Muscle of leg (tissue), 11 donors: ENCODE data around the gene NELFB. TPM values are rescaled to one million over a fixed set of nuclear protein-coding genes. Genes with fewer than 3 reads are reported as not detected.

ENCODE experiments used
- DNase-seq: peaks from one replicate; pipeline ENCODE4 v3.0.0; 2013
- H3K27ac ChIP-seq: one replicate; pipeline ENCODE4 v1.5.1; 2013; ENCODE audit warnings: mild to moderate bottlenecking, low read length, control low read depth
- H3K27me3 ChIP-seq: one replicate; pipeline ENCODE4 v1.6.1; 2013; ENCODE audit warnings: low read length; ENCODE audit not compliant: control insufficient read depth, insufficient read depth
- H3K36me3 ChIP-seq: one replicate; pipeline ENCODE4 v1.6.1; 2013; ENCODE audit warnings: low read length; ENCODE audit not compliant: control insufficient read depth, insufficient read depth
- H3K4me1 ChIP-seq: one replicate; pipeline ENCODE4 v1.6.1; 2013; ENCODE audit warnings: low read length; ENCODE audit not compliant: control insufficient read depth, insufficient read depth
- H3K4me3 ChIP-seq: one replicate; pipeline ENCODE4 v1.5.1; 2013; ENCODE audit warnings: low read length, control low read depth
- H3K9me3 ChIP-seq: replicated peaks from 2 replicates; pipeline ENCODE4 v1.6.1; 2013; ENCODE audit warnings: low read depth, low read length; ENCODE audit not compliant: control insufficient read depth
- WGBS: methylation state at CpG from one replicate; pipeline ENCODE4 v1.1.5; 2013; ENCODE audit warnings: missing lambda C conversion rate; ENCODE audit not compliant: insufficient coverage; 5-methylcytosine and 5-hydroxymethylcytosine counted together
- polyA plus RNA-seq, 8 donors: library from polyadenylated mRNA; unstranded; fragments of 120-200 nt; gene quantifications; one replicate each; pipeline versions ENCODE4 v1.2.1 to v1.2.3, GENCODE V29; 2013; ENCODE audit warnings: inconsistent platforms in 1 of 8, low replicate concordance in 1 of 8; ENCODE audit not compliant: insufficient read length in 8 of 8, insufficient read depth in 1 of 8
- total RNA-seq: library from RNA; stranded (reverse); fragments of 120-200 nt; gene quantifications from one replicate; pipeline ENCODE4 v1.2.4, GENCODE V29; 2013

The NELFB gene
- total and polyA plus RNA-seq, 9 donors: 25.9 to 57.6 (median 52.7) TPM

DNA sequence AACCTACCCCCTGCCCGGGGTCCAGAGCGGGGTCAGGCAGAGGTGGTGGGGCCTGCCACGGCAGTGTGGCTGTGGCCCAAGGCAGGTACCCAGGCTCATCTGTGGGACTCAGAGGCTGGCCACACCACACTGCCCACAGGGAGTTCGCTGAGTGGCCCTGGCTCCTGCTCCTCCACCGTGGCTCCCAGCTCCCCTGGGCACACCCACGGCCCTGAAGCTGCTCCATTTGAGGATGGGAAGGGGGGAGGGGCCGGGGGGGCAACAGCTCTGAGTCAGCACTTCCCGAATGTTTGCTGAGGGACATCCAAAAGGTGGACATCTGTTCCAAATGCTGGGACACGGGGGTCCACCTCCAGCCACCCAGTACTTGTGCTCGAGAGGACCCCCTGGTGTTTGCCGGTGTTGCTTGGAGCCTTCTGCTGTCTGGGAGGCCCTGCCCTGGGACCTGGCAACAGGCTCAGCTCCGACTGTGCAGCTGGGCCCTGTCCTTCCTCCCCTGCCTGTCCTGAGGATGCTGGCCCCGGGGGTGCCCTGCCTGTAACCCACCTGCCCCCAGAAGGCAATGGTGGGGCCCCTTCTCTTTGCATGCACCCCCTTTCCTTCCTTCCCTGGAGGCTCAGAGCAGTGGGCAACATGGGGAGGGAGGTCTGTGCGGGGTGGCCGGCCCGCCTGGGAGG lies 49.4 kb downstream of the NELFB start:
- peaks cover 67% of the 10 kb centered on the region for H3K4me1 ChIP-seq
- peak overlapping the region; percentile 87 for H3K27ac ChIP-seq
- WGBS: 45% methylated on average over 9 of the region's 16 CpGs
- no peaks in the 10 kb centered on the region for H3K36me3 ChIP-seq
- H3K27me3 ChIP-seq: peaks cover 33% of the 10 kb centered on the region
- peak; percentile 39 for DNase-seq
- H3K9me3 ChIP-seq: no peaks in the 10 kb centered on the region
- H3K4me3 ChIP-seq: no peak overlapping the region

DNA sequence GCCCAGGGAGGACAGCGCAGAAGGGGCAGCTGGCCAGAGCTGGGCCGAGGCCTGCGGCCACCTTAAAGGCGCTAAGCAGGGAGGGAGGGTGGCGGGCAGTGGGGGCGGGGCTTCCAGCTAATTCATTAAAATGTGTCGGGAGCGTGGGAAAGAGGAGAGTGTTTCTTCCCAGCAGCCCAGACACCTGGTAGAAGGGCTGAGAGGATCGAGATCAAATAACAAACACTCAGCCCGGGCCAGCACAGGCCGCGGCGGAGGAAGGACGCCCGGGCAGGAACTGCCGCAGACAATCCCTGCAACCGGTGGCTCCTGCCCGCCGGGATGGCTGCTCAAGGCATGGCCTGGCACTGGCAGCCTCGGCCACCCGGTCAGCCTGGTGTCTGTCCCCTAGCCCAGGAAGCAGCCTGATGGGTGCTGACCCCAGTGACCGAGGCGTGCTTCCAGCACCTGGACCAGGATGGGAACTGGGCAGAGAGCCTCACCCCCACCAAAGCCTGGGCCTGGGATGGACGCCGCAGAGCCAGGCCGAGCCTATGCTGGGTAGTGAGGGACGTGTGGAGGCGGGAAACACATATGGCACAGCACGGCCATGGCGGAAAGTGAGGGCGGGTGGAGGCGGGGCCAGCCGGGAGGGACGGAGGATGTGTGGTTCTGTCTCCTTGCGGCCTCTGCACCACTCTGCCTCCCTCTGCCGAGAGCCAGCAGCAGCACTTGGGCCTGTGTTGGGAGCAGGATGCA lies 50.1 kb downstream of the NELFB start:
- Histone ChIP-seq H3K27ac (peak overlapping the region; percentile 87), H3K9me3 (no peaks in the 10 kb centered on the region), H3K36me3 (no peaks in the 10 kb centered on the region), H3K4me1 (peaks cover 63% of the 10 kb centered on the region), H3K4me3 (peak overlapping the region; percentile 0), H3K27me3 (peaks cover 26% of the 10 kb centered on the region)
- 7% methylated on average over 31 of the region's 36 CpGs for WGBS
- peak; percentile 72 for DNase-seq

DNA sequence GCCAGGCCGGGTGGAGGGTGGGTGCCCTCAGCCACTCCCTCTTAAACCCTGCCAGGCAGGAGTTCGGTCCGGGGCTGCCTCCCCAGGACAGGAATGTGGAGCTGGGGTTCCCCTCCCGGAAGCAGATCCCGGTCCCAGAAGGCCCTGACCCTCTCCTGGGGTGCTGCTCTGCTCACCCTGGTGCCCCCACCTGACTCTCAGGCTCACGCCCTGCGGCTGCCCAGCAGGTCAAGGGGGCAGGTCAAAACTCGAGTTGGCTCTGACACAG lies 50.6 kb downstream of the NELFB start:
- Histone ChIP-seq H3K4me1 (peaks cover 60% of the 10 kb centered on the region), H3K36me3 (no peaks in the 10 kb centered on the region), H3K4me3 (no peak overlapping the region), H3K9me3 (no peaks in the 10 kb centered on the region), H3K27me3 (peaks cover 22% of the 10 kb centered on the region), H3K27ac (peak overlapping the region; percentile 87)
- WGBS: 15% methylated on average over 5 of the region's 8 CpGs
- DNase-seq: no peak

DNA sequence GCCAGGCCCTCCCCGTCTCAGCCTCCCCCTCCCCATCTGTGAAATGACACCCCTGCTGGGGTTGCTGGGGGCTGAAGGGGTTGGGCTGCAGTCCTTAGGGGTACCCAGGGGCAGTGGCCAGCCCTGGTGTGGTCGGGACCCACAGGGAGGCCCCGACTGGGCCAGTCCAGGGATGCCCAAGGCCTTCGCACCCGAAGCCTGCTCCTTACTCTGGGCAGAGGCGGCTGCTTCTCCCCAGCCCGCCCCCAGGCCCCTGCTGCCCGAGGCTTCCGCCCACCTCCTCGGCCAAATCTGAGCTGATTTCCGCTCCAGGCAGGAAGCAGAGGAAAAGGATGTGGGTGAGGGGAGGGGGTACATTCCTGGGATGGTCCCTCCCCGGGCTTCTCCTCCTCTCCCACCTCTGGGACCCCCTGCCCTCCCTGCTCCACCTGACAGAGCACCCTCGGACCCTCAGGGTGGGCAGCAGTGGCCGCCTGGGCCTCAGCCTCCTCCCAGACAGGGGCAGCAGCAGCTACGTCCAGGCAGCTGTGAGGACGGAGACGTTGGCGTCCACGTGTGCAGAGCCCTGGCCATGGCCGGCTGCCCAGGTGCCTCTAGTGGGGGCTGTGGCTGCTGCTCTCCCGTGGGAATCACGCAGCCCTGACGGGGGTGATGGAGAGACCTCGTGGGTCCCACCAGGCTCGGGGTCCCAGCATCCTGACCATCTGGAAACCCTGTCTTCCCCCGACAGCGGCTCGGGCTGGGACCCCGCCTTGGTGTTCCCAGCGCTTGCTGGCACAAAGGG lies 51.1 kb downstream of the NELFB start:
- peak; percentile 57 for DNase-seq
- Histone ChIP-seq H3K4me3 (no peak overlapping the region), H3K27ac (peak overlapping the region; percentile 87), H3K9me3 (no peaks in the 10 kb centered on the region), H3K27me3 (peaks cover 22% of the 10 kb centered on the region), H3K4me1 (peaks cover 60% of the 10 kb centered on the region), H3K36me3 (no peaks in the 10 kb centered on the region)
- WGBS: 32% methylated on average over 20 of the region's 30 CpGs

DNA sequence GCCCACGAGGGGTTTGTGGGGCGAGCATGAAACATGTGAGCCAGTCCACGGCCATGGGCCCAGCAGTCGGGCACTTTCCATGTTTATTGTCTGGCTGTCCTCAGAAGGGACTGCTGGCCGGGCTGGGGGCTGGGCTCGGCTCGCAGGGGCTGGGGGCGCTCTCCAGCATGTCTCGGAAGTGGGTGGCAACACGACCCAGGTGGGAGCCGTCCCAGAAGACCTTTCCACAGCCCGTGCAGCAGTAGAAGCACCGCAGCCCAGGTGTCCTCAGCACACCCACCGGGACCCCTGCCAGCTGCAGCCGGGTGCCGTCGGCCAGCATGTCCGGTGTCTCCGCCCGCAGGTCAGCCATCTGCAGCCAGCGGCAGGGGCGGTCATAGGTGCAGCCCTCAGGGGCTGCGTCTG lies 51.7 kb downstream of the NELFB start:
- H3K27ac ChIP-seq: peak overlapping the region; percentile 87
- no peaks in the 10 kb centered on the region for H3K9me3 ChIP-seq
- H3K36me3 ChIP-seq: no peaks in the 10 kb centered on the region
- WGBS: 36% methylated on average over 23 of the region's 23 CpGs
- H3K27me3 ChIP-seq: peaks cover 22% of the 10 kb centered on the region
- DNase-seq: no peak
- no peak overlapping the region for H3K4me3 ChIP-seq
- H3K4me1 ChIP-seq: peaks cover 57% of the 10 kb centered on the region

DNA sequence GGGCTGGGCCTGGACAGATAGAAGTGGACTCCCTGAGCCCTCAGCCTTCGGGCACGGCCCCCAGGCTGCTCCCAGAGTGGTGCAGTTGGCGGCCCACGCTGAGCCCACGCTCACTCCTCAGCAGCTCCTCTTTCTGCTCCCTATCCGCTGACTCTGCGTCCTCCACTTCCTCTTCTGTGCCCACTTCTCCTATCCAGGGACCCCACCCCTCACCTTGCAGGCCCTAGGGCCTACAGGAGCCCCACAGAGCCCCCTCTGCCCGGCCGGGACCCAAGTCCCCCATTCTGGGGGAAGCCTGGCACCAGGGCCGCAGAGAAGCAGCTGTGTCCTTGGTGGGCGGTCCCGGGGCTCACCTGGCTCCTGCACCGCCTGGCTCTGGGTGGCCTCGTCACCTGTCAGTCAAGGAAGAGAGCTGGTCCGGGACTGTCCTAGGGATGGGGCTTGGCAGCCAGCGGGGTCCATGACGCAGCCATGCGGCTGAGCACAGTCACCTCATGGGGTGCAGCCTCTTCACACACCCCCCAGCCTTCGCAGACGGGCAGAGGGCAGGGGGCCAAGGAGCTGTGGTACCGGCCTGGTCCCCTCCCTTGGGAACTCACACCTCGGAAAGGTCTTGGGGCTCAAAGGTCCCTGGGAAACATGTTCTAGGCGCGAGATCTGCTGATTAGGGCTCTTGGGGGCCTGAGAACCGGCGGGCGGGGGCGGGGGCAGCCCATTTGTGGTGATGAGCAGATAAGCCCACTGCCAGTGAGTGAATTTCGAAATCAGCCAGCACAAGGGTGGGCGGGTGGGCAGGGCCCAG lies 52.3 kb downstream of the NELFB start:
- no peaks in the 10 kb centered on the region for H3K9me3 ChIP-seq
- peaks cover 22% of the 10 kb centered on the region for H3K27me3 ChIP-seq
- no peak overlapping the region for H3K27ac ChIP-seq
- no peak overlapping the region for H3K4me3 ChIP-seq
- H3K36me3 ChIP-seq: no peaks in the 10 kb centered on the region
- peaks cover 57% of the 10 kb centered on the region for H3K4me1 ChIP-seq
- WGBS: 42% methylated on average over 26 of the region's 30 CpGs
- peak; percentile 38 for DNase-seq

DNA sequence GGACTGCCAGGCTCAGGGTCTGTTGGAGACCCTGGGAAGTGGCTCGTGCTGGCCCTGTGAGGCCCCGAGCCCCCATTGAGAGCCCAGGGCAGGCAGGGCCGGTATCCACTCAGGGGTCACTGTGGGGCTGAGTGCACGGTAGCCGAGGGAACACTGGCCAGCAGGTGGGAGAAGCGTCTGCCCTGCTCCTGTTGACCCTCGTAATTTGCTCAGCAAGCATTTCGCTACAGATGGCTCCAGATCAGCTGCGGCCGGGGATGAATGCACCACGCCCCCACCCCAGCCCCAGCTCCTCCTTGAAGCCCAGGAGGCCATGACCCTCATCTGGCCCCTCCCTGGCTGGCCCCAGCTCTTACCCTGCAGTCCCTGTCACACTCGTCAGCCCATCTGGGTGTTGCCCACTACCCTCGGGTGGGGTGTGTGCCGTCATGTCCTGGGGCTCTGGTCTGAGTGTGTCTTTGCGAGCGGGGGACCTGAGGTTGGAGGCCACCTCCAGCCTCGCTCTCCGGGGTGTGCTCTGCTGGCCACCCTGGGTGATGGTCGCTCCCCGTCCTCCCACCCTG lies 53.0 kb downstream of the NELFB start:
- WGBS: 31% methylated on average over 18 of the region's 20 CpGs

DNA sequence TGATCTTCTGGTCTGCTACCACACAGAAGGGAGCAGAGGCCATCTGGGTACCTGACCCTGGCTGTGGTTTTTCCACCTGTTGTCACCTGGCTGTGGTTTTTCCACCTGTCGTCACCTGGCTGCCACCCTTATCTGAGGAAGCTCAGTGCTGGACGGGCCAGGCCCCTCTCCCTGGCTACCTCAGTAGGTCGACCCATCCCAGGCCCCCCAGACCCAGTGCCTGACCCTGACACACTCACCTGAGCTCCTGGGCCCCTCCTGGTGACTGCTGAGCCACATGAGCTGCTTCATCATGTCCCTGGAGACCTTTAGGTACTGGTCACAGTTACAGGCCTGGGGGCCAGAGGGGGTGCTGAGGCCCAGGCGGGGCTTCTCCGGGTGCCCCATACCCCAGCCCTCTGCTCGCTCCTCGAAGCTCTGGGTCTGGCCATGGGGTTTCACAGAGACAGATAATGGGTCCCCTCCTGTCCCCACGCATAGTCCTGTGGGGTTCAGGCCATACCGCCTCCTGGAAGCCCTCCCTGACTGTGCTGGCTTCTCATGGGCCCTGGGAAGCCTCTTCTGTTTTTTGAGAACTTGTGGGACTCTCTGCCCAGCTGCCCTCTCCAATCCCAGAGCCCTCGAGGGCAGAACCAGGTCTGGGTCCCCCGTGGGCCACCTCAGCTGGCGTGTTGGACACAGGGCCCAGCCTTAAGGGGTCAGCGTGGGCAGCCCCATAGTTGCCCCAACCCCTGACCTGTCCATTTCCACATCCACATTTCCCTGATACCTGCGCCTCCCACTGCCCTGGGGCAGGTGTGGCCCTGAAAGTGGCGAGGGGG lies 54.5 kb downstream of the NELFB start:
- DNase-seq: no peak
- Histone ChIP-seq H3K36me3 (no peaks in the 10 kb centered on the region), H3K27ac (no peak overlapping the region), H3K9me3 (no peaks in the 10 kb centered on the region), H3K4me3 (no peak overlapping the region), H3K27me3 (peaks cover 15% of the 10 kb centered on the region), H3K4me1 (peaks cover 37% of the 10 kb centered on the region)
- 86% methylated on average over 15 of the region's 15 CpGs for WGBS

More for the DNA sequence above, 53.0 kb downstream of the NELFB start:
- Histone ChIP-seq H3K9me3 (no peaks in the 10 kb centered on the region), H3K27ac (no peak overlapping the region), H3K36me3 (no peaks in the 10 kb centered on the region), H3K27me3 (peaks cover 20% of the 10 kb centered on the region), H3K4me1 (peaks cover 50% of the 10 kb centered on the region), H3K4me3 (no peak overlapping the region)
- peak; percentile 16 for DNase-seq
